ENCODE results near the gene APOE.

GRCh38 chr19:44894052-44894400, 11.6 kb upstream of the APOE start:
- TF ChIP-seq, protein P1, sequence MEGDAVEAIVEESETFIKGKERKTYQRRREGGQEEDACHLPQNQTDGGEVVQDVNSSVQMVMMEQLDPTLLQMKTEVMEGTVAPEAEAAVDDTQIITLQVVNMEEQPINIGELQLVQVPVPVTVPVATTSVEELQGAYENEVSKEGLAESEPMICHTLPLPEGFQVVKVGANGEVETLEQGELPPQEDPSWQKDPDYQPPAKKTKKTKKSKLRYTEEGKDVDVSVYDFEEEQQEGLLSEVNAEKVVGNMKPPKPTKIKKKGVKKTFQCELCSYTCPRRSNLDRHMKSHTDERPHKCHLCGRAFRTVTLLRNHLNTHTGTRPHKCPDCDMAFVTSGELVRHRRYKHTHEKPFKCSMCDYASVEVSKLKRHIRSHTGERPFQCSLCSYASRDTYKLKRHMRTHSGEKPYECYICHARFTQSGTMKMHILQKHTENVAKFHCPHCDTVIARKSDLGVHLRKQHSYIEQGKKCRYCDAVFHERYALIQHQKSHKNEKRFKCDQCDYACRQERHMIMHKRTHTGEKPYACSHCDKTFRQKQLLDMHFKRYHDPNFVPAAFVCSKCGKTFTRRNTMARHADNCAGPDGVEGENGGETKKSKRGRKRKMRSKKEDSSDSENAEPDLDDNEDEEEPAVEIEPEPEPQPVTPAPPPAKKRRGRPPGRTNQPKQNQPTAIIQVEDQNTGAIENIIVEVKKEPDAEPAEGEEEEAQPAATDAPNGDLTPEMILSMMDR (IDR thresholded peaks at IDR 0.05) = no peak
- no peak for TF ChIP-seq EP300 (IDR thresholded peaks at IDR 0.05)
- TF ChIP-seq POLR2AphosphoS5 (IDR thresholded peaks at IDR 0.05) = no peak
- TF ChIP-seq POLR2A (IDR thresholded peaks at IDR 0.05) = no peak
